ENCODE data around the gene ZNF101.
"Not testable (repeated sequence)": the region's sequence is repeated elsewhere in the genome, so short reads cannot be mapped to it uniquely, and the experiment has no call there.

The ZNF101 gene

DNA sequence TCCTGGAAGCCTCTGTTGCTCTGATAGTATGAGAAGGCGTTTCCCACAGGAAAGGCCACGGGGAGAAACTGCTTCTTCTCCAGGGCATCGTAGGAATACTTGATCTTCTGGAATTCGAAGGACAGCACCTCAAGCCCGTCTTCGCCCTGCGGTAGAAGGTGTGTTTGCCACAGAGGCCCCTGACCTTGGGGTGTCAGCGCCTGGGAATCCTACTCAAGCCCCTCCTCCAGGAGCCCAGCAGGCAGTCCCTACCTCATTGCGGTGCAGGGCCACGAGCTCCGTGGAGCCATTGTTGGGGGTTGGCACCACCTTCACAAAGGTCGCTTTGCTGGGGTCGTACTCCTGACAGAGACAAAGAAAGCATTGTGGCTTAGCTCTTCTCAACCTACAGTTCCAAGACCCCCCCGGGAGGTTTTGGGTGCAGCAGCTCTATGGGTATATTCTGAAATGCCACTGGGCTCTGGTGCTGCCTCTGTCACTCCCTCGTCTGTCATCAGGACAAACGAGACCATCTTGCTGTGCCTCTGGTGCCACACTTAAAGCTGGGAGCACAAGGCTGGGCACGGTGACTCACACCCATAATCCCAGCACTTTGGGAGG lies 8.9 kb upstream of the ZNF101 start:
- DNase-seq (ENCODE audit: low read depth in 3 of 3, low spot score in 1 of 3): no peak

DNA sequence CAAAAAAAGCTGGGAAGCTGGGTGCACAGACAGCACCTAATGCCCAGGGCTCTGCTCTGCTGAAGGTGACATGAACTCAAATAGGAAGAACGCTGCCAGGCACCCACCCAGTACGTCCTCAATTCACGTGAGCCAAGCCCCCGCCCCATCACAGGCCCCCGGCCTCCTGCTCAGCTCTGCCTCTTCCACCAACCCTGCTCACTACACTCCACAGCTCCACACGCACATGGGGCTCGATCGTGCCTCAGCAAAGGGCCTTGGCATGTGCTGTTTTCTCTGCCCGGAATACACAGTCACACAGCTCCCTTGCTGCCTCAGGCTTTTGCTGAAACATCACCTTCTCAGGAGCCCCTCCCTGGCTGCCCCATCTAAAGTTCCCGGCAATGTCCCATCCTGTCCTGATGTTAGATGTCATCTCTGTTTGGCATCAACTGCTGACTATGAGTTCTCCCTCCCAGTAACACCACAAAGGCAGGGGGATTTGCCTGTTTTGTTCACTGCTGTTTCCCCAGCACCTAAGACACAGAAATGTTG lies 7.4 kb upstream of the ZNF101 start:
- DNase-seq (ENCODE audit: low read depth in 3 of 3, low spot score in 1 of 3): no peak

DNA sequence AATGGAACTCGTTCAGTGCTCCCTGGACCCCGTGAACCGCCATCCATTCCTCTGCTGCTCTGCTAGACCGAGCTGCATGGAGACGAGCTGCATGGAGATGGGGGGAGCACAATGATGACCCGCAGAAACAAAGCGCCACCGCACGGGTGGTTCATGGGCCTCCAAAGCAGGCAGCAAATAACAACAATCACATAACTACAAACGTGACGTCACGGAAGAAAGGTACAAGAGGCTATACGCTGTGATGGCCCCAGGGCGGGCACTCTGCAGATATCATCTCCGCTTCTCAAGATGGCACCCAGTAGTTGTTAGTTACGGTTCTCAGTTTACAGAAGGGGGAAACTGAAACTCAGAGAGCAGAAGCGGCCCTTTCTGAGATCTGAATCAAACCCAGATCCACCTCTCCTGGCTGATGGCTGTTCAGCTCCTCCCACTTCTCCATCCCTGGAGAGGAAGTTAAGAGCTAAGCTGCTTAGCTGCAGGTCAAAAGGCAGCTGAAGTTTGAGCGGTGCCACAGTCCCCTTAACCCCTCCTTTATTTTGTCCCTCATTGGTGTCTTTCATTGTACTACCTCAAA lies 6.9 kb upstream of the ZNF101 start:
- no peak for DNase-seq (ENCODE audit: low read depth in 3 of 3, low spot score in 1 of 3)

DNA sequence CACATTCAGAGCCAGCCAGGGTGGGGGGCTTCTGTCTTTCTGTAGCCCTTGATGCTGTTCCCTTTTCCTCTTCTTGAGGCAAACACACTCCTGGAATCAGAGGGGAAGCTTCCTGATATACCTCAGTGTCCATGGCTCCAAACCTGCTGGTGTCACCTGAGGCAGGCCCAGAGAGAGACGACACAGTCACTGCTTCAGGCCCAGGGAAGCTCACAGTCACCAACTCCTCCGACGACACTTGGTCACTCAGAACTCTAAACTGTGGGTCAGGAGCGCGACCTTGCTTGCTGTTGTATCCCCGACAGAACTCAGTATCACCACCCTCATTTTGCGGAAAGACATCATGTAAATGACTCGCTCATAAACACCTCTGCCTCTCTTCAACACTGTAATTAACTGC lies 6.3 kb upstream of the ZNF101 start:
- DNase-seq (ENCODE audit: low read depth in 3 of 3, low spot score in 1 of 3): no peak

DNA sequence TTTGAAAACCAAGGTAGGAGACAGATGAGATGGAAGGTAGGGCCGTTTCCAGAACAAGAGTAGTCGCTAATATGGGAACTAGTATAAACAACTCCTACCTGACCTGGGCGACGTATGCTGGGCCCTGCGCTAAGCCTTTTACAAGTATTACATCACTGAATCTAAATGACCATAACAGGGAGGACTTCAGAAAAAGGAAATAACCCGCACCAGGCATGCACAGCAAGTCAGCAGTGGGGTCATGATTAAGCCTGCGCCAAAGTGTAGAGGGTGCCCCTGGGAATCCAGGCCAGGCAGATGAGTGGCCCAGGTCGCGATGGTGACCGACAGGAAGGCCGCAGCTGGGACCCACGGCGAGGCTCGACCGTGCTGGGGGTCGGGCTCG lies 5.8 kb upstream of the ZNF101 start:
- DNase-seq (ENCODE audit: low read depth in 3 of 3, low spot score in 1 of 3): no peak

DNA sequence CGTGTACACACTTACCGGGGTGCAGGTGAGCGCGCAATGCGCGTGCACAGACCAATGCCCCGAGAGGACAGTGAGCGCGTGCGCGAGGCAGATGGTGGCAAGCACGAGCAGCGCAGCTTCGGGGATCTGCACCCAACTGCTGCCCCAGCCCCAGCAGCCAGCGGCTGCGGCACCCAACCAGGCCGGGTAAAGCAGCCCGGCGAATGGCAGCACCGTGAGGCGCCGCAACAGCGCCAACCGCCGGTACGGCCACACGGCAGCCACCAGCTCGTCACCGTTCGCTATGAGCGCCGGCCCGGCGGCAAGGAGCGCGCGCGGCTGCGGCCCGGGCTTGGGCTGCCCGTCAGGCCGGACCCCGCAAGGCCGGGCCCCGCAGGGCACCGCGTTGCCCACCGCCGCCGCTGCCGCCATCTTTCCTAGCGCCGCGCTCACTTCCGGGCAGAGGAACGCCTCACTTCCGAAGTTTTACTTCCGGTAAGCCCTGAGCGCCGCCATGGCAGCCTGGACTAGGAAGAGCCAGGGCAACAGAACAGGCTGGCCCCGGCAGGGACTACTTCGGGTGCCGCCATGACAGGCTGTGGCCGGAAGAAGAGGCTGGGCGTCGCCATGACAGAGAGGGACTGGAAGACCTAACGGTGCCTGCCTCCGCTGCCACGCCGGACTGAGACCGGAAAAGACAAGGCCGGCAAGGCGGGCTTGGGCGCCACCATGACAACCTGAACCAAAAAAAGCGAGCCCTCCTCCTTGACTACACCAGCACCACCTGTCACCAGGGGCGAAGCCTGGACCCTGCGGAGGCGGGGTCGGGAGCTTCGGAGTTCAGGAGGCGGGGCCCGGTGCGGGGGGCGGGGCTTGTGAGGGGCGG lies 5.2 kb upstream of the ZNF101 start, which contains the start of gene ATP13A1:
Gene ATP13A1 (minus strand): TSS at position 421 of the 865 bp plus-strand sequence. CDS start 10 bp downstream, at position 411.
- peak; percentile 77 to 91 (median 88) for DNase-seq (ENCODE audit: low read depth in 3 of 3, low spot score in 1 of 3)

DNA sequence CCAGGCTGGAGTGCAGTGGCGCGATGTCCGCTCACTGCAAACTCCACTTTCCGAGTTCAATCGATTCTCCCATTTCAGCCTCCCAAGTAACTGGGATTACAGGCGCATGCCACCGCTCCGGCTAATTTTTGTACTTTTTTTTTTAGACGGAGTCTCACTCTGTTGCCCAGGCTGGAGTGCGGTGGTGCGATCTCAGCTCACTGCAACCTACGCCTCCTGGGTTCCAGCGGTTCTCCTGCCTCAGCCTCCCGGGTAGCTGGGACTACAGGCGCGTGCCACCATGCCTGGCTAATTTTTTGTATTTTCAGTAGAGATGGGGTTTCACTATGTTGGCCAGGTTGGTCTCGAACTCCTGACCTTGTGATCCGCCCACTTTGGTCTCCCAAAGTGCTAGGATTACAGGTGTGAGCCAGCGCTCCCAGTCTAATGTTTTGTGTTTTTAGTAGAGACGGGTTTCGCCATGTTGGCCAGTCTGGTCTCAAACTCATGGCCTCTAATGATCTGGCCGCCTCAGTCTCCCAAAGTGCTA lies 3.2 kb upstream of the ZNF101 start:
- not testable (repeated sequence) for DNase-seq (ENCODE audit: low read depth in 3 of 3, low spot score in 1 of 3)

DNA sequence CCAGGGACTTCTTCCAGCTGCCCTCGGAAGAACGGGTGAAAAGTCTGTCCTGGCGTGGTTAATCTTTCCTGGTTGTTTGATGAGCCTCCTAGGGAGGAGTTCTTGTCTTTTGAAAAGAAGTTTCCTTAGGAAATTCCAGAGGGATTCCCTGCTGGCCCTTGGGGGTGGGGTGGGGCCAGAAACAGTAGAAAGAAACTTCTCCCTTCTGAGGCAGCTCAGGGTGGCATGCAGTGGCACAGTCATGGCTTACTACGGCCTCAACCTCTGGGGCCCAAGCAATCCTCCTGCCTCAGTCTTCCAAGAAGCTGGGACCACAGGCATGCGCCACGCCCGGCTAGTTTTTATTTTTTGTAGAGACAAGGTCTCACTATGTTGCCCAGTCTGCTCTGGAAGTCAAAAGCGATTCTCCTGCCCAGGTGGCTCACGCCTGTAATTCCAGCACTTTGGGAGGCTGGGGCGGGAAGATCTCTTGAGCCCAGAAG lies 1.5 kb downstream of the ZNF101 start:
- DNase-seq (ENCODE audit: low read depth in 3 of 3, low spot score in 1 of 3): no peak

DNA sequence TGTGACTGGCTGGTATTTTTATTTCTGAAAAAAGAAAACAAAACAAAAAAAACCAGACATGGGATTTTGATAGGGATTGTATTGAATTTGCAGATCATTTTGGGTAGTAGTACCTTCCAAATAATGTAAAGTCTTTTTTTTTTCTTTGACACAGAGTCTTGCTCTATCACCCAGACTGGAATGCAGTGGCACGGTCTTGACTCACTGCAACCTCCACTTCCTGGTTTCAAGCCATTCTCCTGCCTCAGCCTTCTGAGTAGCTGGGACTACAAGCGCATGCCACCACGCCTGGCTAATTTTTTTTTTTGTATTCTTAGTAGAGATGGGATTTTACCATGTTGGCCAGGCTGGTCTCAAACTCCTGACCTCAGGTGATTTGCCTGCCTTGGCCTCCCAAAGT lies 4.2 kb downstream of the ZNF101 start:
- DNase-seq (ENCODE audit: low read depth in 3 of 3, low spot score in 1 of 3): no peak

DNA sequence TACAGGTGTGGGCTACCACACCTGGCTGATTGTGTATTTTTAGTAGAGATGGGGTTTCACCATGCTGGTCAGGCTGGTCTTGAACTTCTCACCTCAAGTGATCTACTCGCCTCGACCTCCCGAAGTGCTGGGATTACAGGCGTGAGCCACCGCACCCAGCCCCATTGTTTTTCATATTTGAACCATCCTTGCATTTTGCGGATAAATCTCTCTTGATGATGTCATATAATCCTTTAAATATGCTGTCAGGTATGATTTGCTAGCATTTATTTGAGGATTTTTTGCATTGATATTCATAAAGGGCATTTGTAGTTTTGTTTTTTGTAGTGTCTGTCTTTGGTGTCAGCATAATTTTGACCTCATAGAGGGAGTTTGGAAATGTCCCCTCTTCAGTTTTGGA lies 5.7 kb downstream of the ZNF101 start:
- no peak for DNase-seq (ENCODE audit: low read depth in 3 of 3, low spot score in 1 of 3)

DNA sequence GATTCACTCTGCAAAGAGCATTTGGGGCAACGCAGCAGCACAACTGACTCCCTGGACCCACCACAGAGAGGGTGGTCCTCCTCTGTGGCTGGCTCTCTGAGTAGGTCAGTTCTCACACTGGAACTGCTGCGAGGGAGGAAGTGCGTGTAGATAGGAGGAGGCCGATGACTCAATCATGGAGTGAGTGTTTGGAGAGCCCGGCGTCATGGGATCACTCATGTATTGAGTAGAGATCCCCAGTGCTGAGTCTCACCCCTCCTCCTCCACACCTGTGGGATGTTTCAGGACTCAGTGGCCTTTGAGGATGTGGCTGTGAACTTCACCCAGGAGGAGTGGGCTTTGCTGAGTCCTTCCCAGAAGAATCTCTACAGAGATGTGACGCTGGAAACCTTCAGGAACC lies 8.9 kb downstream of the ZNF101 start:
- DNase-seq (ENCODE audit: low read depth in 3 of 3, low spot score in 1 of 3): no peak

DNA sequence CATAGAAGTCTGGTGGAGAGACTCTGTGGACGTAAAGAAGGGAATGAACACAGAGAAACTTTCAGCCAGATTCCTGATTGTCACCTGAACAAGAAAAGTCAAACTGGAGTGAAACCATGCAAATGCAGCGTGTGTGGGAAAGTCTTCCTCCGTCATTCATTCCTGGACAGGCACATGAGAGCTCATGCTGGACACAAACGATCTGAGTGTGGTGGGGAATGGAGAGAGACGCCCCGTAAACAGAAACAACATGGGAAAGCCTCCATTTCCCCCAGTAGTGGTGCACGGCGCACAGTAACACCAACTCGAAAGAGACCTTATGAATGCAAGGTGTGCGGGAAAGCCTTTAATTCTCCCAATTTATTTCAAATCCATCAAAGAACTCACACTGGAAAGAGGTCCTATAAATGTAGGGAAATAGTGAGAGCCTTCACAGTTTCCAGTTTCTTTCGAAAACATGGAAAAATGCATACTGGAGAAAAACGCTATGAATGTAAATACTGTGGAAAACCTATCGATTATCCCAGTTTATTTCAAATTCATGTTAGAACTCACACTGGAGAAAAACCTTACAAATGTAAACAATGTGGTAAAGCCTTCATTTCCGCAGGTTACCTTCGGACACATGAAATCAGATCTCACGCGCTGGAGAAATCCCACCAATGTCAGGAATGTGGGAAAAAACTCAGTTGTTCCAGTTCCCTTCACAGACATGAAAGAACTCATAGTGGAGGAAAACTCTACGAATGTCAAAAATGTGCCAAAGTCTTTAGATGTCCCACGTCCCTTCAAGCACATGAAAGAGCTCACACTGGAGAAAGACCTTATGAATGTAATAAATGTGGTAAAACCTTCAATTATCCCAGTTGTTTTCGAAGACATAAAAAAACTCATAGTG lies 10.8 kb downstream of the ZNF101 start:
- DNase-seq (ENCODE audit: low read depth in 3 of 3, low spot score in 1 of 3): no peak

DNA sequence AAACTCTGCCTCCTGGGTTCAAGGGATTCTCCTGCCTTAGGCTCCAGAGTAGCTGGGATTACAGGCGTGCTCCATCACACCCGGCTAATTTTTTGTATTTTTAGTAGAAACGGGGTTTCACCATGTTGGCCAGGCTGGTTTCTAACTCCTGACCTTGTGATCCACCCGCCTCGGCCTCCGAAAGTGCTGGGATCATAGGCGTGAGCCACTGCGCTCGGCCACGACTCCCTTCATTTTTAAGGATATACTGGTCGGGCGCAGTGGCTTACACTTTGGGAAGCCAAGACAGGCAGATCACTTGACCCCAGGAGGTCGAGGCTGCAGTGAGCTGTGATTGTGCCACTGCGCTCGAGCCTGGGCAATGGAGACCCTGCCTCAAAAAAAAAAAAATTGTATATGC lies 17.5 kb downstream of the ZNF101 start:
- DNase-seq (ENCODE audit: low read depth in 3 of 3, low spot score in 1 of 3): not testable (repeated sequence)

DNA sequence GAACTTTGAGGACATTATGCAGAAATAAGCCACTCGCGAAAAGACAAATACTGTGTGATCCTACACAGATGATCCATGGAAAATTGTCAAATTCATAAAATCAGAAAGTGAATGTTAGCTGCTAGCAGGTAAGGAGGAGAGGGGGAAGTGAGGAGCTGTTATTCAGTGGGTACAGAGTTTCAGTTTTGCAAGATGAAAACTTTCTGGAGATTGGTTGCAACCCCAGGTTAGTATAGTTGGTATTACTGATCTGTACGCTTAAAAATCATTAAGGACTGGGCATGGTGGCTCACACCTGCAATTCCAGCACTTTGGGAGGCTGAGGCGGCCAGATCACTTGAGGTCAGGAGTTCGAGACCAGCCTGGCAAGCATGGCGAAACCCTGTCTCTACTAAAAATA lies 17.9 kb downstream of the ZNF101 start:
- no peak for DNase-seq (ENCODE audit: low read depth in 3 of 3, low spot score in 1 of 3)

DNA sequence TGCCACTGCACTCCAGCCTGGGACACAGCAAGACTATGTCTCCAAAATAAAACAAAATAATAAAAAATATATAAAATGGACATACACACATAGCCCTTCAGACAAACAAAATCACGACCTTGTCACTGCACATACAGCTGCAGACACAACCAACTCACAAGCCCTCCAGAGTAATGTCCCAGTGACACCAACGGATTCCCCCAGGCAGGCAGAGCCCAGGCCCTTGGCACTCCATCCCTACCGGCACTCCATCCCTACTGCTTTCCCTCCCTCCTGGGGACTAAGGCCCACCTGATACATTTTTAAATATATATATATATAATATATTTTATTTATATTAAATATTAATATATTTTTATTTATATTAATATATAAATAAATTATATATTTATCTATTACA lies 18.5 kb downstream of the ZNF101 start:
- no peak for DNase-seq (ENCODE audit: low read depth in 3 of 3, low spot score in 1 of 3)

DNA sequence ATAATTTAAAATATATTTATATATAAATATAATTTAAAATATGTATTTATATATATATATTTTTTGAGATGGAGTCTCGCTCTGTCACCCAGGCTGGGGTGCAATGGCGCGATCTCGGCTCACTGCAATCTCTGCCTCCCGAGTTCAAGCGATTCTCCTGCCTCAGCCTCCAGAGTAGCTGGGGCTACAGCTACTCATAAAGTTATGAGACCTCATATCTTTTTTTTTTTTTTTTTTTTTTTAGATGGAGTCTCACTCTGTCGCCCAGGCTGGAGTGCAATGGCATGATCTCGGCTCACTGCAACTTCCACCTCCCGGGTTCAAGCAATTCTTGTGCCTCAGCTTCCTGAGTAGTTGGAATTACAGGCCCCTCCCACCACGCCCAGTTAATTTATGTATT lies 20.4 kb downstream of the ZNF101 start:
- DNase-seq (ENCODE audit: low read depth in 3 of 3, low spot score in 1 of 3): not testable (repeated sequence)

DNA sequence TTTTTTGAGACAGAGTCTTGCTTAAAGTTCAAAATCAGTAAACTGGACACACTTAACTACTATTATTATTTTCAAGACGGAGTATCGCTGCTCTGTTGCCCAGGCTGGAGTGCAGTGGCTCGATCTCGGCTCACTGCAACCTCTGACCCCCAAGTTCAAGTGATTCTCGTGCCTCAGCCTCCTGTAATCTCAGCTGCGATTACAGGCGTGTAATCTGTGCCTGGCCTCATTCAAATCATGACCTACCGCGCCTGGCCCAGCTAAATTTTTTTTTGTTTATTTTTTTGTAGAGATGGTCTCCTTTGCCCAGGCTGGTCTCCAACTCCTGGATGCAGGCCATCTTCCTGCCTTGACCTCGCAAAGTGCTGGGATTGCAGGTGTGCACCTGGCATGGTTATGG lies 23.0 kb downstream of the ZNF101 start:
- no peak for DNase-seq (ENCODE audit: low read depth in 3 of 3, low spot score in 1 of 3)

DNA sequence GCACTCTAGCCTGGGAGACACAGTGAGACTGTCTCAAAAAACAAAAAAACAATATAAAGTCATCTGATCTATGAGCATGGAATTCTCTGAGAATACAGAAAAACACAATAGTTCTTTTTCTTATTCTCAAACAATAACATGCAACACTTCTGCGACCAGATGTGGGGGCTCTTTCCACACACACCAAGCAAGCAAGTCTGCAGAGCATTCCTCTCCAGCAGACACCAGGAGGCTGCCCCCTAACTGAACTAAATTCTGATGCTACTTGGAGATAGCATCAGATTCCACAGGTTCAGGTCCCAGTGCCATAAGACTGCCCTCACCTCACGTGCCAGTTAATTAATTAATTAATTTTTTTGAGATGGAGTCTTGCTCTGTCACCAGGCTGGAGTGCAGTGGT lies 27.7 kb downstream of the ZNF101 start:
- no peak for DNase-seq (ENCODE audit: low read depth in 3 of 3, low spot score in 1 of 3)

DNA sequence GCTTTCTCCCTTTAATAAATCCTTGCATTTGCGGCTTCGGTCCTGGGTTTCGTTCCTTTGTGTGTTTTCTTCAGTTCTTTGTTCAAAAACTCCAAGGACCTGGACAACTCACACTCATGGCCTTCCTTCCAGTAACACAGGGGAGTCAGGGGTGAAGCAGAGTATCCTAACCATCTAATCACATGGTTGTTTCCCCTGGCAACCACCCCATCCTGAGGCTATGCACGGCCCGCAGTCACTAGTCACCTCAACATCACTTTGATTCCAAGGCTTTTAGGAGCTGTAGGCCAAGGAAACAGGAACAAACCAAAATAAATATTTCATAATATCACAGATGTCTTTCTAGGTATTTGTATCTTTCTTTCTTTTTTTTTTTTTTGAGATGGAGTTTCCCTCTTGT lies 28.9 kb downstream of the ZNF101 start:
- DNase-seq (ENCODE audit: low read depth in 3 of 3, low spot score in 1 of 3): no peak

DNA sequence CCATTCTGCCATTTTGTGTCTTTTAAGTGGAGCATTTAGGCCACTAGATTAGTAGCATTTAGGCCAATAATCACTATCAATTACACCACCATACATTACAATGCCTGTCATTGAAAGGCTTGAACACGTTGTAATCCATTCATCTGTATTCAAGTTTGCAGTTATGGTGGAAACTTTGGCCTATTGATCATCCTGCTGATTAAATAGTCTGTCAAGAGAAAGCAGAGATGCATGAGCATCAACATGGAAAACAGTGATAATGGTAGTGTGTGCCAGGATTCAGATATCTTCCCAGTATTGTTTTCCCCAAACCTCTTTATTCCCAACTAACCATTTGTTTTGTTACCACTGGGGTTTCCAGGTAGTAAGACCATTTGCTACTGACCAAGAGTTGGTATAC lies 31.9 kb downstream of the ZNF101 start:
- DNase-seq (ENCODE audit: low read depth in 3 of 3, low spot score in 1 of 3): not testable (repeated sequence)

DNA sequence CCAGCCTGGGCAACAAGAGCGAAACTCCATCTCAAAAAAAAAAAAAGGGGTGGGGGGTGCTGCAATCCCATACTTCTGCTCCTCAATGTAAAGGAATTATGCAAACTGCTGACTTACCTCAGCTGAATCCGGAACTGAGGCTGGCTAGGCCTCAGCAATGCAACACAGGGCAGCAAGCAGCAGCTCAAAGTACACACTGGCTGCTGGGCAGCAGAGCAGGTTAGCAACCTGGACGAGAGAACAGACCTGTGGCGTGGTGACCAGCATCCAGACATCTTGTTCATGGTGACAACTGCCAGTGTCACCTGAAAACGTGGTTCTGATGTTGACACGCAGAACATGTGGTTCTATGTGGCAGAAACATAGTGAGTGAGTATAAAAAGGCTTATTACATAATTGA lies 36.2 kb downstream of the ZNF101 start:
- DNase-seq (ENCODE audit: low read depth in 3 of 3, low spot score in 1 of 3): no peak
